Activated B cell treated with CpG ODN at 0.5 μM for 24 hours (primary cell): Measurements from ENCODE around the gene PLPPR3. TPM values are rescaled to one million over a fixed set of nuclear protein-coding genes. Genes with fewer than 3 reads are reported as not detected.
"Not testable (repeated sequence)": the region's sequence is repeated elsewhere in the genome, so short reads cannot be mapped to it uniquely, and the experiment has no call there.

Source experiments
- ATAC-seq: fragments of 200-7000 bp; cut with Tn5 transposase; one replicate; pipeline ENCODE4 v1.10.0; 2021; ENCODE audit warnings: low read depth, mild to moderate bottlenecking, moderate library complexity
- CTCF ChIA-PET: fragments of 350-600 bp; sonication (Branson Sonifier 250); formaldehyde crosslinking; loops from one replicate; lab custom pipeline; 2021; ENCODE audit warnings: antibody characterized with exemption; lab: Charles Lee
- POLR2A ChIA-PET: fragments of 350-600 bp; sonication (Branson Sonifier 250); formaldehyde crosslinking; loops from one replicate; lab custom pipeline; 2021; ENCODE audit warnings: antibody characterized with exemption; lab: Charles Lee
- DNase-seq: peaks from one replicate; pipeline ENCODE4 v3.0.0; 2022
- H3K27ac Mint-ChIP-seq: one replicate; pipeline ENCODE4 v1.8.0; 2020; ENCODE audit warnings: mixed read lengths
- H3K27me3 Mint-ChIP-seq: one replicate; pipeline ENCODE4 v1.8.0; 2021; ENCODE audit warnings: mixed read lengths
- H3K36me3 Mint-ChIP-seq: one replicate; pipeline ENCODE4 v1.8.0; 2021; ENCODE audit warnings: low read depth, mixed read lengths
- H3K4me1 Mint-ChIP-seq: one replicate; pipeline ENCODE4 v1.8.0; 2021; ENCODE audit warnings: mixed read lengths
- H3K4me3 Mint-ChIP-seq: one replicate; pipeline ENCODE4 v1.8.0; 2020; ENCODE audit warnings: mild to moderate bottlenecking, mixed read lengths
- H3K9me3 Mint-ChIP-seq: one replicate; pipeline ENCODE4 v1.8.0; 2020; ENCODE audit warnings: mixed read lengths
- intact Hi-C: fragments of 100-400 bp; cut with micrococcal nuclease; formaldehyde crosslinking; loops from one replicate; pipeline ENCODE4 v1.15.1; 2024
- total RNA-seq: library from RNA; stranded (reverse); gene quantifications from 2 replicates; pipeline ENCODE4 v1.2.3, GENCODE V29; 2022
- TF ChIP-seq, protein P1 (sequence below): fragments of 200-600 bp; IDR thresholded peaks from one replicate; pipeline ENCODE4 v1.8.0; 2022; ENCODE audit warnings: antibody characterized with exemption, mild to moderate bottlenecking

Gene PLPPR3
- total RNA-seq, 1 donor from 2014 or later = not detected

DNA sequence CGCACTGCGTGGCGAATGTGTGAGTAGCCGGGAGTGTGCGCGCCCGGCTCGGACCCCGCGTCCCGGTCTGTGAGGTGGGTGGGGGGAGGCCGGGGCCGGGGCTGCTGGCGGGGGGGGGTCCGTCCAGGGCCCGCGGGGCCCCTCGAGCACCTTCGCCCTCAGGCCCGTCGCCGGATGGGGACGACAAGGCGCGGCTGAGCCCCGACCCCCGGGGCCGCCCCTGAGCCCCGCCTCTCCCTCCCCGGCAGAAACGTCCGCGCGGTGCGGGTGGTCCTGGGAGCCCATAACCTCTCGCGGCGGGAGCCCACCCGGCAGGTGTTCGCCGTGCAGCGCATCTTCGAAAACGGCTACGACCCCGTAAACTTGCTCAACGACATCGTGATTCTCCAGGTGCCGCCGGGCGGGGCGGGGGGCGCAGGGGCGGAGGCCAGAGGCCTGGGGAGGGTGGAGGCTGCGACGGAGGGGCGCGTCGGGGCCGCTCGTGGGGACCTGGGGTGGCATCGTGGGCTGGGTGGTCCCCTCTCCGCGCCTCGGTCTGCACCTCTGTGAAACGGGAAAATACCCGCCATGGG is 31.3 kb upstream of the PLPPR3 start:
- TF ChIP-seq, protein P1, sequence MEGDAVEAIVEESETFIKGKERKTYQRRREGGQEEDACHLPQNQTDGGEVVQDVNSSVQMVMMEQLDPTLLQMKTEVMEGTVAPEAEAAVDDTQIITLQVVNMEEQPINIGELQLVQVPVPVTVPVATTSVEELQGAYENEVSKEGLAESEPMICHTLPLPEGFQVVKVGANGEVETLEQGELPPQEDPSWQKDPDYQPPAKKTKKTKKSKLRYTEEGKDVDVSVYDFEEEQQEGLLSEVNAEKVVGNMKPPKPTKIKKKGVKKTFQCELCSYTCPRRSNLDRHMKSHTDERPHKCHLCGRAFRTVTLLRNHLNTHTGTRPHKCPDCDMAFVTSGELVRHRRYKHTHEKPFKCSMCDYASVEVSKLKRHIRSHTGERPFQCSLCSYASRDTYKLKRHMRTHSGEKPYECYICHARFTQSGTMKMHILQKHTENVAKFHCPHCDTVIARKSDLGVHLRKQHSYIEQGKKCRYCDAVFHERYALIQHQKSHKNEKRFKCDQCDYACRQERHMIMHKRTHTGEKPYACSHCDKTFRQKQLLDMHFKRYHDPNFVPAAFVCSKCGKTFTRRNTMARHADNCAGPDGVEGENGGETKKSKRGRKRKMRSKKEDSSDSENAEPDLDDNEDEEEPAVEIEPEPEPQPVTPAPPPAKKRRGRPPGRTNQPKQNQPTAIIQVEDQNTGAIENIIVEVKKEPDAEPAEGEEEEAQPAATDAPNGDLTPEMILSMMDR = no peak
- no peaks in the 10 kb centered on the region for H3K9me3 Mint-ChIP-seq
- peaks cover 4% of the 10 kb centered on the region for H3K4me1 Mint-ChIP-seq
- ATAC-seq (no peak), DNase-seq (no peak)
- no peak overlapping the region for H3K27ac Mint-ChIP-seq
- ChIA-PET CTCF (no interaction called here), POLR2A (no interaction called here)
- intact Hi-C loops = no loop called here
- no peak overlapping the region for H3K4me3 Mint-ChIP-seq
- H3K27me3 Mint-ChIP-seq = peaks cover 18% of the 10 kb centered on the region
- no peaks in the 10 kb centered on the region for H3K36me3 Mint-ChIP-seq

DNA sequence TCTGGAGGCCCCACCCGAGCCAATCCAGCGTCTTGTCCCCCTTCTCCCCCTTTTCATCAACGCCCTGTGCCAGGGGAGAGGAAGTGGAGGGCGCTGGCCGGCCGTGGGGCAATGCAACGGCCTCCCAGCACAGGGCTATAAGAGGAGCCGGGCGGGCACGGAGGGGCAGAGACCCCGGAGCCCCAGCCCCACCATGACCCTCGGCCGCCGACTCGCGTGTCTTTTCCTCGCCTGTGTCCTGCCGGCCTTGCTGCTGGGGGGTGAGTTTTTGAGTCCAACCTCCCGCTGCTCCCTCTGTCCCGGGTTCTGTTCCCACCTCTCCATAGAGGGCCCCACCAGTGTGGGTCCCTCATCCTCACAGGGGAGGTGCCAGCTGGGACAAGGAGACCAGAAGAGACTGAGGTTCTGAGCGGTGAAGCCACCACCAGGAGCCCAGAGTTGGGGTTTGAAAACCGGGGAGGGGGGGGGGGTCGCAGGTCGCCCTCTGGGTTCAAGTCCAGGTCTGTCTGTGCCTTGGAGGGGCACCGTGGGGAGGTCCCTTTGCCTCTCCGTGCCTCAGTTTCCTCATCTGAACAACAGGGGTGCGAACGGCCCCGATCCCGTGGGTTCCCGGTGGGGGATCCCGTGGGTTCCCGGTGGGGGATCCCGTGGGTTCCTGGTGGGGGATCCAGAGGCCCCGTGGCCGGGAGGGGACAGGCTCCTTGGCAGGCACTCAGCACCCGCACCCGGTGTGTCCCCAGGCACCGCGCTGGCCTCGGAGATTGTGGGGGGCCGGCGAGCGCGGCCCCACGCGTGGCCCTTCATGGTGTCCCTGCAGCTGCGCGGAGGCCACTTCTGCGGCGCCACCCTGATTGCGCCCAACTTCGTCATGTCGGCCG is 30.6 kb upstream of the PLPPR3 start, which contains the start of gene ELANE:
TSS of gene ELANE (plus strand) at position 168 of the 878 bp plus-strand sequence. CDS start at position 194, 26 bp downstream.
- Mint-ChIP-seq H3K27ac (no peak within 1 kb of the TSS), H3K36me3 (no peaks in the 10 kb centered on the region), H3K4me1 (peaks cover 2% of the 10 kb centered on the region), H3K4me3 (no peak within 1 kb of the TSS), H3K27me3 (peaks cover 21% of the 10 kb centered on the region), H3K9me3 (no peaks in the 10 kb centered on the region)
- DNase-seq (no peak), ATAC-seq (no peak)
- TF ChIP-seq, protein P1 = no peak
- ChIA-PET CTCF (no interaction called here), POLR2A (interaction anchor here (0.6 kb wide), 1 partner anchor 66 kb away, joined by 3 read pairs; no protein-coding TSS in a partner anchor)
- intact Hi-C loops = no loop called here

DNA sequence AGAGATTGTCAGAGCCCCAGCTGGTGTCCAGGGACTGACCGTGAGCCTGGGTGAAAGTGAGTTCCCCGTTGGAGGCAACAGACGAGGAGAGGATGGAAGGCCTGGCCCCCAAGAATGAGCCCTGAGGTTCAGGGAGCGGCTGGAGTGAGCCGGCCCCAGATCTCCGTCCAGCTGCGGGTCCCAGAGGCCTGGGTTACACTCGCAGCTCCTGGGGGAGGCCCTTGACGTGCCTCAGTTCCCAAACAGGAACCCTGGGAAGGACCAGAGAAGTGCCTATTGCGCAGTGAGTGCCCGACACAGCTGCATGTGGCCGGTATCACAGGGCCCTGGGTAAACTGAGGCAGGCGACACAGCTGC is 29.2 kb upstream of the PLPPR3 start:
- intact Hi-C loops = no loop called here

DNA sequence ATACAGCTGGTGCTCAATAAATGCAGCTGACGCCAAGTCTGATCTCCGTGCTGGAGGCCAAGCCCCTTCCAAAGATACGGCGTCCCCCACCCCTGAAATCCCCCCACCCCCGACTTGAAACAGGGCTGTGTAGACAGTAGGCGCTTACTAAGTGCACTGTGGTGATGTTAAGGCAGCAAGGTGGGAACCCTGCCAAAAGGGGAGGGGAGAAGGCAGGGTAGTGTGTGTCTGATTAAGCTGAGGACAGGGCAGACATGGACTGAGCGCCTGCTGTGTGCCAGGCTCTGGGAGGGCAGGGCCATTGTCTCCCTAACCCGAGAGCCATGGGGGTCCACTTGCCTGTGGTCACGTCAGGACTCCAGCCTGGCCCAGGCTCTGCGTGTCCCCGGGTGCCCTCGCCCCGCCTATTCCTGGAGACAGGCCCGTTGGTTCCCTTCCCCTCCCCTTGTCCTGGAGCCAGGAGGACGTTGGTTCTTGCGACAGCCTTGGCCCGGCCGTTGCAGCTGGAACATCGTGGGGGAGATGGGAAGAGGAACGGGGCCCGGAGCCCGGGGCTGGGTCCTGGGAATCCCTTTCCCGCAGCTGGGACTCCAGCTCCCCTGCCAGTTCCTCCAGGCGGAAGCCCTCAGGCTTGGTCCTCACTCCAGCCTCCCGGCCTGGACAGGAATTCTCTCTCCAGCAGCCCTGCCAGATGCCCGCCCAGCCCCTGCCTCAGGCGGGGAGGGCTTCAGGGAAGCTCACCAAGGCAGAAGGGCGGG is 28.6 kb upstream of the PLPPR3 start:
- TF ChIP-seq, protein P1 = no peak
- H3K4me1 Mint-ChIP-seq = peaks cover 5% of the 10 kb centered on the region
- H3K9me3 Mint-ChIP-seq = no peaks in the 10 kb centered on the region
- peaks cover 35% of the 10 kb centered on the region for H3K27me3 Mint-ChIP-seq
- H3K36me3 Mint-ChIP-seq = no peaks in the 10 kb centered on the region
- ChIA-PET POLR2A (no interaction called here), CTCF (no interaction called here)
- intact Hi-C loops = no loop called here
- DNase-seq (no peak), ATAC-seq (no peak)
- no peak overlapping the region for H3K4me3 Mint-ChIP-seq
- no peak overlapping the region for H3K27ac Mint-ChIP-seq

More for the DNA sequence above, 29.2 kb upstream of the PLPPR3 start:
- DNase-seq (no peak), ATAC-seq (no peak)
- Mint-ChIP-seq H3K27ac (no peak overlapping the region), H3K36me3 (no peaks in the 10 kb centered on the region), H3K9me3 (no peaks in the 10 kb centered on the region), H3K4me3 (no peak overlapping the region), H3K27me3 (peaks cover 31% of the 10 kb centered on the region), H3K4me1 (no peaks in the 10 kb centered on the region)
- ChIA-PET POLR2A (no interaction called here), CTCF (no interaction called here)
- TF ChIP-seq, protein P1 = no peak

DNA sequence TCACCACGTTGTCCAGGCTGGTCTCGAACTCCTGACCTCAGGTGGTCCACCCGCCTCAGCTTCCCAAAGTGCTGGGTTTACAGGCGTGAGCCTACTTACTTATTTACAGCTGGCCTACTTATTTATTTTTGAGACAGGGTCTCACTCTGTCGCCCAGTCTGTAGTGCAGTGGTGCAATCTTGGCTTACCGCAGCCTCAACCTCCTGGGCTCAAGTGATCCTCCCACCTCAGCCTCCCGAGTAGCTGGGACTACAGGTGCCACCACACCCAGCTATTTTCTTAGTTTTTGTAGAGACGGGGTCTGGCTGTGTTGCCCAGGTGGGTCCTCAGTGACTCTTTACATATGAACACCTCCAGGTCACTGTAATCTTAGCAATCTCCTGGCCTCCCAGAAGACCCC is 27.4 kb upstream of the PLPPR3 start:
- H3K36me3 Mint-ChIP-seq, intact Hi-C loops, ATAC-seq, POLR2A ChIA-PET, CTCF ChIA-PET, H3K27ac Mint-ChIP-seq, DNase-seq, H3K4me3 Mint-ChIP-seq, H3K9me3 Mint-ChIP-seq: not testable (repeated sequence)
- Mint-ChIP-seq H3K27me3 (peaks cover 43% of the 10 kb centered on the region), H3K4me1 (peaks cover 11% of the 10 kb centered on the region)
